ENCODE measurements around the gene SRSF2.
A peak's percentile ranks its signal among the peaks of the same experiment; 100 is the strongest.
"Not testable (repeated sequence)": the region's sequence is repeated elsewhere in the genome, so short reads cannot be mapped to it uniquely, and the experiment has no call there.

Gene SRSF2

GRCh38 chr17:76737676-76738467 lies 741 bp upstream of the SRSF2 start, which contains the start of gene MFSD11:
TSS of gene MFSD11 (plus strand) at chr17:76738119. CDS start at chr17:76738353, 234 bp downstream.
- peak; percentile 90 for DNase-seq

- peak; percentile 43 for DNase-seq
Observed at GRCh38 chr17:76736349-76737081, 616 bp downstream of the SRSF2 start.

GRCh38 chr17:76735586-76736348 lies 1.4 kb downstream of the SRSF2 start:
- DNase-seq, result no peak

- no peak for DNase-seq
Observed at GRCh38 chr17:76735006-76735405, 2.1 kb downstream of the SRSF2 start.

GRCh38 chr17:76734080-76734840 lies 2.9 kb downstream of the SRSF2 start:
- no peak for DNase-seq

- no peak for DNase-seq
Observed at GRCh38 chr17:76733618-76733957, 3.5 kb downstream of the SRSF2 start.

- DNase-seq, result no peak
Observed at GRCh38 chr17:76732734-76733617, 4.2 kb downstream of the SRSF2 start.

GRCh38 chr17:76731800-76732733 lies 5.1 kb downstream of the SRSF2 start:
- not testable (repeated sequence) for DNase-seq

GRCh38 chr17:76727745-76728456 lies 9.2 kb downstream of the SRSF2 start:
- DNase-seq, result no peak

- DNase-seq, result peak; percentile 58
Observed at GRCh38 chr17:76726776-76727718, 10.1 kb downstream of the SRSF2 start, which contains the start of gene METTL23. TSS of gene METTL23 (plus strand) at chr17:76726839. CDS start at chr17:76729711, 2,872 bp downstream.

- DNase-seq, result peak; percentile 91
Observed at GRCh38 chr17:76726231-76726775, 10.8 kb downstream of the SRSF2 start, which contains the start of gene JMJD6. TSS of gene JMJD6 (minus strand) at chr17:76726606. CDS start at chr17:76726475, 131 bp downstream.

GRCh38 chr17:76725580-76726230 lies 11.4 kb downstream of the SRSF2 start:
- no peak for DNase-seq

- DNase-seq, result no peak
Observed at GRCh38 chr17:76723812-76724211, 13.3 kb downstream of the SRSF2 start.

- DNase-seq, result not testable (repeated sequence)
Observed at GRCh38 chr17:76722977-76723376, 14.2 kb downstream of the SRSF2 start.

GRCh38 chr17:76722279-76722678 lies 14.9 kb downstream of the SRSF2 start:
- no peak for DNase-seq

GRCh38 chr17:76721463-76721862 lies 15.7 kb downstream of the SRSF2 start:
- no peak for DNase-seq

- DNase-seq, result no peak
Observed at GRCh38 chr17:76720941-76721340, 16.2 kb downstream of the SRSF2 start.

Measured in NCI-H1092 (cell line).